ENCODE measurements around the gene XRN2.

GRCh38 chr20:21257192-21257591 lies 45.9 kb upstream of the XRN2 start:
- TF ChIP-seq CTCF (IDR thresholded peaks at IDR 0.05) = no peak
- no peak for TF ChIP-seq POLR2A (IDR thresholded peaks at IDR 0.05)
- no peak for TF ChIP-seq EP300 (IDR thresholded peaks at IDR 0.05)

All from gastroesophageal sphincter (tissue), 3 donors.